Ectodermal cell (in vitro differentiated cells): ENCODE measurements around the gene OSER1. TPM values are rescaled to one million over a fixed set of nuclear protein-coding genes. Genes with fewer than 3 reads are reported as not detected.

Experiments
- H3K27ac ChIP-seq: 2 replicates; pipeline ENCODE4 v1.7.0; 2013; ENCODE audit warnings: mild to moderate bottlenecking, low read depth, low read length; ENCODE audit not compliant: insufficient read depth, poor library complexity, severe bottlenecking
- H3K27me3 ChIP-seq: 2 replicates; pipeline ENCODE4 v1.7.0; 2013; ENCODE audit warnings: mild to moderate bottlenecking, low read length; ENCODE audit not compliant: insufficient read depth, control insufficient read depth, poor library complexity, severe bottlenecking
- H3K36me3 ChIP-seq: one replicate; pipeline ENCODE4 v1.7.0; 2013; ENCODE audit warnings: low read length; ENCODE audit not compliant: control insufficient read depth, insufficient read depth
- H3K4me1 ChIP-seq: one replicate; pipeline ENCODE4 v1.7.0; 2013; ENCODE audit warnings: low read length; ENCODE audit not compliant: control insufficient read depth, insufficient read depth
- H3K4me3 ChIP-seq: 2 replicates; pipeline ENCODE4 v1.7.0; 2013; ENCODE audit warnings: low read depth, low read length, control low read depth; ENCODE audit not compliant: insufficient read depth
- H3K9me3 ChIP-seq: 2 replicates; pipeline ENCODE4 v1.7.0; 2013; ENCODE audit warnings: mild to moderate bottlenecking, low read length, moderate library complexity; ENCODE audit not compliant: control insufficient read depth
- WGBS, 2 experiments: methylation state at CpG; one replicate each; pipeline ENCODE4 v1.1.7; 2013; ENCODE audit warnings: missing lambda C conversion rate in 2 of 2; 5-methylcytosine and 5-hydroxymethylcytosine counted together
- polyA plus RNA-seq, 4 experiments: library from polyadenylated mRNA; stranded (reverse); fragments of 50-300 nt; gene quantifications; one replicate each; pipeline ENCODE4 v1.2.3, GENCODE V29; 2013

The OSER1 gene
- polyA plus RNA-seq (2013, experiment 1 of 4) = 36.2 TPM
- polyA plus RNA-seq (2013, experiment 2 of 4) = 35.8 TPM
- polyA plus RNA-seq (2013, experiment 3 of 4) = 35.3 TPM
- polyA plus RNA-seq (2013, experiment 4 of 4) = 36.1 TPM

DNA sequence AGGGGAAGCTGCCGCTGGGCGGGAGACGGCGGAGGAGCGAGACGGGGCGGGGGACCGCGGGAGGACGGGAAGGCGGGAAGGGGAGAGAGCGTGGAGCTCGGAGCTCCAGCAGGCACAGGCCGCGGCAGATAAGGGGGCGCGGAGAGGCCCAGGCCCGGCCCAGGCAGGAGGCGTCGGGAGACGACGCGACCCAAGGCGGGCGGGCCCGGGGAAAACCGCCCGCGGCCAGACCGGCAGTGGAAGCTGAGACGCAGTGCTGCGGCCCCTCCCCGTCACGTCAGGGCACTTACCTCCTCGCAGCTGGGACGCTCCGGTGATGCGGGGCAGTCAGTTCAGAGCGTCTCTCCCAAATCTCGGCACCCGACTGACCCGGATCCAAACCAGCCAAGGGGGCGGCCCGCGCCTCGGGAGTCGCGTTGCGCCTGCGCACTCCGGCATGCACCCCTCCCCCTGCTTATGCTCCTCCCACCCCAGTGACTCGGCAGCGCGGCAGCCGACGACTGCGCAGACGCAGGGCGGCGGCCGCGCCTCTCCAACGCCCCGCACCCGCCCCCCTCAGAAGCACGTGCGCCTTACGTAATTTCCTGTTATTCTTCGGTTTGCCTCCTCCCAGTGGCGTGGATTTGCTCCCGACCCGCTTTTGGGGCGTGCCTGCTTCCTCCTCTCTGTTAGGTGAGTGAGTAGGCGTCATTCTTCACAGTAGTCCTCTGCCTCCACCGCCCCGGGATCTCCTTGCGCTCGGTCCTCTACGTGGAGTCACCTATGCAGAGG lies at the start of gene OSER1:
TSS of gene OSER1 (minus strand) at position 366 of the 771 bp plus-strand sequence. CDS start 3,814 bp downstream, outside the sequence.
- H3K27me3 ChIP-seq = no peaks in the 10 kb centered on the region
- H3K4me3 ChIP-seq = peak within 1 kb of the TSS; percentile 60
- H3K27ac ChIP-seq = peak within 1 kb of the TSS; percentile 95
- no peaks in the 10 kb centered on the region for H3K36me3 ChIP-seq
- H3K4me1 ChIP-seq = peaks cover 4% of the 10 kb centered on the region
- 0% methylated on average over 79 of the region's 79 CpGs for WGBS, 2 experiments
- H3K9me3 ChIP-seq = no peaks in the 10 kb centered on the region

DNA sequence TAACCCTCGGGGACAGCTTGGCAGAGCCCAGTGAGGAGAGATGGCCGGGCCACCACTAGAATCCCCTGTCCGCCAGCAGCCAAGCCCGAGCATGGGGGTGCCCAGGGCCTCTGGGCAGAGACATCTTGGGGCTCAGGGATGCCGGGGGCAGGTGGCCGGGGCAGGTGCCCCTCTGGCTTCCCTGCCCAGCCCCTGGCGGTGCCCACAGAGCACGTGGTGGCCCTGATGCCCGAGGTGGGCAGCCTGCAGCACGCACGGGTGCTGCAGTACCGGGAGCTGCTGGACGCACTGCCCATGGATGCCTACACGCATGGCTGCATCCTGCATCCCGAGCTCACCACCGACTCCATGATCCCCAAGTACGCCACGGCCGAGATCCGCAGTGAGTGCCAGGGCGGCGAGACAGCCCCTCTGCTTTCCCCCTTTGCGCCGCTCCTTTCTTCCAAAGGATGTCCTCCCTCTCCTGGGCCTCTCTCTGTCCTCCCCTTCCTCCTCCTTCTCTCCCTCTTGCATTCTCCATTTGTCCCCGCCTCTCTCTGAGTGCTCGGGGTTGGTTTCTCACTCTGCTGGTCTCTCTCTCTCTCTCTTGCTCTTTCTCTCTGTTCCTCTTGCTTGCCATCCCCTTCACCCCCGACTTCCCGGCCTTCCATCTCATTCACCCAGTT lies 47.8 kb upstream of the OSER1 start:
- WGBS, 2 experiments = 89 to 90% methylated on average over 28 of the region's 28 CpGs
- H3K27me3 ChIP-seq = no peaks in the 10 kb centered on the region

DNA sequence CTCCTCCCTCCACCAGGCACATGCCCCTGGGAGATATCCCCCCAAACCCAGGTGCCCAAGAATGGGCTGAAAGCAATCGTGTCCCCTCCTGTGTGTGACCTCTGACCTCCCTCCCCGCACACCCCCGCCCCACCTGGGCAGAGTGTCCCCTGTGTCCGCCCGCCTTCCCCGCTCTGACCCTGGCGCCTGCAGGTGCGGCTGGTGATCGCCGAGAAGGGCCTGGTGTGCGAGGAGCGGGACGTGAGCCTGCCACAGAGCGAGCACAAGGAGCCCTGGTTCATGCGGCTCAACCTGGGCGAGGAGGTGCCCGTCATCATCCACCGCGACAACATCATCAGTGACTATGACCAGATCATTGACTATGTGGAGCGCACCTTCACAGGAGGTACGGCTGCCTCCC lies 46.4 kb upstream of the OSER1 start:
- Histone ChIP-seq H3K27ac (no peak overlapping the region), H3K9me3 (no peaks in the 10 kb centered on the region), H3K27me3 (no peaks in the 10 kb centered on the region), H3K36me3 (no peaks in the 10 kb centered on the region), H3K4me1 (no peaks in the 10 kb centered on the region), H3K4me3 (no peak overlapping the region)
- WGBS, 2 experiments = 92 to 93% methylated on average over 21 of the region's 21 CpGs

More for the DNA sequence above, 47.8 kb upstream of the OSER1 start:
- Histone ChIP-seq H3K36me3 (no peaks in the 10 kb centered on the region), H3K4me1 (no peaks in the 10 kb centered on the region), H3K4me3 (no peak overlapping the region), H3K27ac (no peak overlapping the region), H3K9me3 (no peaks in the 10 kb centered on the region)

DNA sequence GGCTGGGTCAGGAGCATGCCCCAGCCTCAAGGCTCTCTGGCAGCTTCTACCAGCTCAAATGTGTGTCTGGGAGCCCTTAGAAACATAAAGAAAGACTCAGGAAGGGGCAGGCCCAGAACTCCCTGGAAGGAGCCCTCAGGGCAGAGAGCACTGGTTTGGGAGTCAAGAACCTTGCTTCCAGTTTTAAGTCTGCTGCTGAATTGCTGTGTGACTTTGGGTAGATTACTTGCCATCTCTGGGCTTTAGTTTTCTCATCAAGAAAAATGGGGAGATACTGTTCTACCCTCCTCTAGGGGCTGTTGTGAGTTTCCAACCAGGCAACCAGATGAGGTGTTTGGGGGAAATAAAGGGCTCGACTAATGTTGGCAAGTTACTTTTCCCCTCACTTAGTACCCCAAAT lies 45.4 kb upstream of the OSER1 start:
- Histone ChIP-seq H3K27ac (no peak overlapping the region), H3K27me3 (no peaks in the 10 kb centered on the region), H3K4me1 (no peaks in the 10 kb centered on the region), H3K4me3 (no peak overlapping the region), H3K9me3 (no peaks in the 10 kb centered on the region), H3K36me3 (no peaks in the 10 kb centered on the region)
- WGBS, 2 experiments = 75% methylated on average over 1 of the region's 1 CpG; no CpG with 5 or more reads in 1 of the 2 experiments

DNA sequence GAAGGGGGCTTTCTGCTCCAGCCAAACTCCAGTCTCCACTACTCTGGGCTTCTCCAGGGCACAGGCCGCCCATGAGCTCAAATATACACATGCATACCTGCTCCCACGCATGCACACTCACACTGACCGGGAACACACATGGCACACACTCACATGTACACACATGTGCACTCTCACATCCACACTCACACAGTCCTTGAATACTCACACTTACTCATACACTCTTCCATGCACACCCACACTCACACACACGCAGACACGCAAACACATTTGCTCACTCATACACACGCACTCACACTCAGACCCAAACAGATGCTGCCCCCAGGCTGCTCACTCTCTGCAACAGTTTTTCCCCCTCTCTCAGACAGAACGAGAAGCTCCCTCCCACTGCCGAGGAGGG lies 43.5 kb upstream of the OSER1 start:
- 79 to 84% methylated on average over 7 to 8 of the region's 8 CpGs for WGBS, 2 experiments
- no peaks in the 10 kb centered on the region for H3K4me1 ChIP-seq

DNA sequence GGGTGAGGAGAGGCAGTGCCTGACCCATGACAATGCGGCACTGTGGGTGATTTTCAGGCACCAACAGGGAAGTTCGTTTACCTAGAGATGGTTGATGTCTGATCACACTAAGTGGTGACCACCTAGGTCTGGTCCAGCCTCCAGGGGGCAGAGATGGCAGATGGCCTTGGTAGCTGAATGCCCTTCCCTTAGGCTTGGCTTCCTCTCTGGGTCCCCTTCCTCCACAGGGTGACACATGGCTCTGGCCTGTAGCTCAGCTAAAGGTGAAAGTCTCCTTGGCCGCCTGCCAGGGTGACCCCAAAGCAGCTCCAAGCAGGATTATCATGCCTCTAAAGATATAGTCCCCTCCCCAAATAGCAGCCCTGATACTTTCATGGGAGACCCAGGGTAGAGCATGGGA lies 43.0 kb upstream of the OSER1 start:
- Histone ChIP-seq H3K4me3 (no peak overlapping the region), H3K4me1 (no peaks in the 10 kb centered on the region), H3K27ac (no peak overlapping the region), H3K27me3 (no peaks in the 10 kb centered on the region), H3K9me3 (no peaks in the 10 kb centered on the region), H3K36me3 (no peaks in the 10 kb centered on the region)
- 67 to 76% methylated on average over 3 of the region's 3 CpGs for WGBS, 2 experiments

More for the DNA sequence above, 43.5 kb upstream of the OSER1 start:
- Histone ChIP-seq H3K27me3 (no peaks in the 10 kb centered on the region), H3K9me3 (no peaks in the 10 kb centered on the region), H3K4me3 (no peak overlapping the region), H3K27ac (no peak overlapping the region), H3K36me3 (no peaks in the 10 kb centered on the region)

DNA sequence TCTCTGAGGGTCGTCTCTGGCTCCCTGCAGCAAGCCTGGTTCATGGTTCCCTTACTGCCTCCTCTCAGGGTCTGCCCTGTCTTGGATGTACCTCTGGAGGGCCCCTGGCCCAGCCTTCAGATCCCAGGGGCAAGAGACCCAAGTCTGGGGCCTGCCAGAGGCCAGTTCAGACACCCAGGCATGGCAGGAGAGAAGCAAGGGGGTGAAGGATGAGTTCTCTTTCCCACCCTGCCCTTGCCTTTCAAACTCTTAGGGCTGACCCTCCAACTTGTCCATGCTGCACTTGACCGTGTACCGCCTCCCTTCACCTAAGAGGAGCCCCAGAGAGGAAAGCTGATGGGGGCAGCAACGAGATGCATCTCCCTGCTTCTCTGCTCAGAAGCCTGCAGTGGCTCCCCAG lies 40.7 kb upstream of the OSER1 start:
- Histone ChIP-seq H3K9me3 (no peaks in the 10 kb centered on the region), H3K4me1 (peaks cover 4% of the 10 kb centered on the region), H3K27ac (no peak overlapping the region), H3K4me3 (no peak overlapping the region), H3K27me3 (peaks cover 18% of the 10 kb centered on the region), H3K36me3 (no peaks in the 10 kb centered on the region)
- WGBS, 2 experiments = 69 to 70% methylated on average over 4 of the region's 4 CpGs

DNA sequence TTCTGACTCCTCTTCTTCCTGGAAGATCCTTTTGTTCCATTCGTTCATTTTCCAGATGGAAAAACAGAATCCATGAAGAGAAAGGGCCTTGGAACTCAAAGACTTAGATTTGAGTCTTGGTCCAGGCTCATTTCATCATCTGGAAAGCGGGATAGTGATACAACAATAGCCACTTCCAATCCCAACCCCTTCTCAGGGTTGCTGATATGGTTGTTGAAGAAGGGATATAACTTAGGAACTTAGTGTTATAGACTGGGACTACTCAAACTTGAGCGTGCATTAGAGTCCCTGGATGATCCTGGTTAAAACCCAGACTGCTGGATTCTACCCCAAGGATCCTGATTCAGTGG lies 37.8 kb upstream of the OSER1 start:
- H3K4me1 ChIP-seq = peaks cover 4% of the 10 kb centered on the region
- no peaks in the 10 kb centered on the region for H3K36me3 ChIP-seq
- H3K27me3 ChIP-seq = peaks cover 23% of the 10 kb centered on the region
- no peak overlapping the region for H3K4me3 ChIP-seq
- H3K27ac ChIP-seq = no peak overlapping the region
- no peaks in the 10 kb centered on the region for H3K9me3 ChIP-seq
- WGBS, 2 experiments = 36 to 47% methylated on average over 3 of the region's 3 CpGs

DNA sequence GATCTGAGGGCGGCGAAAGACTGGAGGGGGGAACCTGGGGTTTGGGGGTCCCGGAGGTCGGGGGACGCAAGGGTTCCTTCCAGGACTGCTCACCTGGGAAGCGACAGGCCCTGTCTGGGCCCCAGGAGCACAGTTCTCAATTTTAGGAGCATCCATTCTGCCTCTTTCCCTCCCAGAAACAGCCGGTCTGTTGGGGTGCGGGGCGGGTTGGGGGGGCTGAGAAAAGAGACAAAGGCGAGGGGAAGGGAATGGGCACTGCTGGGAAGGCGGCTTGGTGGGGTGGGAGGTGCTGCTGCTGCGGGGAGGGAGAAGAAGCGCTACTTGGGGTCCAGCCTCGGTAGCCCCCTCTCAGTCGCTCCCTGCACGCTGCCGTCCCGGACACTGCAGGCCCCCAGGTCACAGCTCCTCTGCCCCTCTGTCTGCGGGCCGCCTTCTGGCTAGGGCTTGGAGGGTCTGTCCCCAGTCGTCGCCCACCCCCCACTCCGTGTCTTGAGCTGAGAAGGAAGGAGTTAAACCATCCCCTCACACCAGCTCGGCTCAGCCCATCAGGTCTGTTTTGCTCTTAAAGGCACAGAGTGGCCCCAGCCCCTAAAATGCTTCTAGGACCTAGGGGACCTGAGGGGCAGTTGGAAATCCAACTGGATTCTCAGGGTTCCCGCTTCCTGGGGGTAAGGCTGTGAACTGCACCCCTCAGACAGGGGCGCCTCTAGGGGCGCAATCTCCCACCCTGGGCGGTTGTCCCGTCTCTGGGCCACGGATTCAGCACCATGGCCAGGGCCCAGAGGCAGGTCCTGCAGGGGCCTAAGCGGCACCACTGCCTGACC lies 37.2 kb upstream of the OSER1 start:
- WGBS, 2 experiments = 0 to 1% methylated on average over 31 of the region's 31 CpGs
- no peak overlapping the region for H3K27ac ChIP-seq
- H3K36me3 ChIP-seq = no peaks in the 10 kb centered on the region
- H3K4me1 ChIP-seq = peaks cover 4% of the 10 kb centered on the region
- peaks cover 23% of the 10 kb centered on the region for H3K27me3 ChIP-seq
- H3K9me3 ChIP-seq = no peaks in the 10 kb centered on the region
- peak overlapping the region; percentile 41 for H3K4me3 ChIP-seq

DNA sequence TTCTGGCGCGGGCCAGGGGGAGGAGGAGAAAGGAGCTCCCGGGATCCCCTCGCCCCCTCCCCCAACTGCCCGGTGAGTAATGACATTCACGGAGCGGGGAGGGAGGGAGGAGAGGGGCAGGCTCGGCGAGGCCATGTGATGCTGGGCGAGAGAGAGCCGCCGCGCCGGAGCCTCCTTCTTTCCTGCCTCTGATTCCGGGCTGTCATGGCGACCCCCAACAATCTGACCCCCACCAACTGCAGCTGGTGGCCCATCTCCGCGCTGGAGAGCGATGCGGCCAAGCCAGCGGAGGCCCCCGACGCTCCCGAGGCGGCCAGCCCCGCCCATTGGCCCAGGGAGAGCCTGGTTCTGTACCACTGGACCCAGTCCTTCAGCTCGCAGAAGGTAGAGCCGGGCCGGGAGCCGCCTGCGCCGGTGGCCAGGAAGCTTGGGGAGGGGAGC lies 36.6 kb upstream of the OSER1 start, which contains the start of gene GDAP1L1:
TSS of gene GDAP1L1 (plus strand) at position 178 of the 441 bp plus-strand sequence. CDS start at position 205, 27 bp downstream.
- WGBS, 2 experiments = 0 to 1% methylated on average over 32 of the region's 32 CpGs
- H3K27me3 ChIP-seq = peaks cover 23% of the 10 kb centered on the region
- no peaks in the 10 kb centered on the region for H3K36me3 ChIP-seq
- H3K4me3 ChIP-seq = peak within 1 kb of the TSS; percentile 41
- no peak within 1 kb of the TSS for H3K27ac ChIP-seq
- H3K4me1 ChIP-seq = peaks cover 4% of the 10 kb centered on the region
- H3K9me3 ChIP-seq = no peaks in the 10 kb centered on the region
